ENCODE results near the gene LRR1. TPM values are rescaled to one million over a fixed set of nuclear protein-coding genes. Genes with fewer than 3 reads are reported as not detected.
A peak's percentile ranks its signal among the peaks of the same experiment; 100 is the strongest.
"Not testable (repeated sequence)": the region's sequence is repeated elsewhere in the genome, so short reads cannot be mapped to it uniquely, and the experiment has no call there.

Gene LRR1
- total RNA-seq, 4 donors from 2014 or later: 4.6 to 15.3 (median 8.0) TPM

DNA sequence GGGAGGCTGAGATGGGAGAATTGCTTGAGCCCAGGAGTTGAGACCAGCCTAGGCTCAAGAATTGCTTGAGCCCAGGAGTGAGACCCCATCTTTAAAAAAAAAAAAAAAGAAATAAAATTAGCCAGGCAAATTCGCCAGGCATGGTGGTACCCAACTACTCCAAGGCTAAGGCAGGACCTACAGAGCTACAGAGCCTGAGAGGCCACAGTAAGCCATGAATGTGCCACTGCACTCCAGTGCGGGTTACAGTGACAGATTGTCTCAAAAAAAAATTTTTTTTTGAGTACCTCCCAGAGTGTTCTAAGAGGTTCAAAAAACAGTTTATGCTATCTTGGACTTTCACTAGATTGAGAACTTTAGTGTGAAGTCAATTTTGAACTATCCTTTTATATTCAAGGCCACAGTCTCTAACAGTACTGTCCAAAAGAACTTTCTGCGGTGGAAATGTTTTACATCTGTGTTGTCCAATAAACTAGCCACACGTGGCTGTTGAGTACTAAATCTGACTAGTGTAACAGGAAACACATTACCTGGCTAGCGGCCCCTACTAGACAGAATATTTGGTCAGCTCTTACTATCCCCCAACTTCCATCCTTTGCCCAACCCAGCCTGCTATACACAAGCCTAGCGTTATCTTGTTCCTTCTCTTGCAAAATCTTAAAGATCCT lies 19.2 kb downstream of the LRR1 start:
- peaks cover 0 to 25% (median 8%) of the 10 kb centered on the region in 3 donors for H3K36me3 ChIP-seq
- 85 to 93% methylated on average over 6 of the region's 6 CpGs for WGBS, 2 donors
- H3K27ac ChIP-seq: no peak overlapping the region
- TF ChIP-seq, protein P1, sequence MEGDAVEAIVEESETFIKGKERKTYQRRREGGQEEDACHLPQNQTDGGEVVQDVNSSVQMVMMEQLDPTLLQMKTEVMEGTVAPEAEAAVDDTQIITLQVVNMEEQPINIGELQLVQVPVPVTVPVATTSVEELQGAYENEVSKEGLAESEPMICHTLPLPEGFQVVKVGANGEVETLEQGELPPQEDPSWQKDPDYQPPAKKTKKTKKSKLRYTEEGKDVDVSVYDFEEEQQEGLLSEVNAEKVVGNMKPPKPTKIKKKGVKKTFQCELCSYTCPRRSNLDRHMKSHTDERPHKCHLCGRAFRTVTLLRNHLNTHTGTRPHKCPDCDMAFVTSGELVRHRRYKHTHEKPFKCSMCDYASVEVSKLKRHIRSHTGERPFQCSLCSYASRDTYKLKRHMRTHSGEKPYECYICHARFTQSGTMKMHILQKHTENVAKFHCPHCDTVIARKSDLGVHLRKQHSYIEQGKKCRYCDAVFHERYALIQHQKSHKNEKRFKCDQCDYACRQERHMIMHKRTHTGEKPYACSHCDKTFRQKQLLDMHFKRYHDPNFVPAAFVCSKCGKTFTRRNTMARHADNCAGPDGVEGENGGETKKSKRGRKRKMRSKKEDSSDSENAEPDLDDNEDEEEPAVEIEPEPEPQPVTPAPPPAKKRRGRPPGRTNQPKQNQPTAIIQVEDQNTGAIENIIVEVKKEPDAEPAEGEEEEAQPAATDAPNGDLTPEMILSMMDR (IDR thresholded peaks at IDR 0.05): no peak
- H3K4me1 ChIP-seq: peaks cover 0 to 41% (median 21%) of the 10 kb centered on the region in 4 donors
- H3K27me3 ChIP-seq: no peaks in the 10 kb centered on the region
- no peaks in the 10 kb centered on the region for H3K9me3 ChIP-seq
- no peak overlapping the region for H3K4me3 ChIP-seq
- no peak for DNase-seq (ENCODE audit: low spot score in 2 of 2)

DNA sequence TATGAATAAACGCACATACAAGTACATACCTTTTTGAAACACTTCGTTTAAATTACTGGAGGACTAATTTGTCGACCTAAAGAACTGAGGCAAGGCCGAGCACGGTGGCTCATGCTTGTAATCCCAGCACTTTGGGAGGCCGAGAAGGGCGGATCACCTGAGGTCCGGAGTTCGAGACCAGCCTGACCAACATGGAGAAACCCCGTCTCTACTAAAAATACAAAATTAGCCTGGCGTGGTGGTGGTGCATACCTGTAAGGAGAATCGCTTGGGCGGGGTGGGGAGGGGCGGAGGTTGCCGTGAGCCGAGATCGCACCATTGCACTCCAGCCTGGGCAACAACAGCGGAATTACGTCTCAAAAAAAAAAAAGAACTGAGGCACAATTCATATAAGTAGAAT lies 20.5 kb downstream of the LRR1 start:
- not testable (repeated sequence) for H3K27me3 ChIP-seq; DNase-seq (ENCODE audit: low spot score in 2 of 2); H3K9me3 ChIP-seq
- peak overlapping the region; percentile 61 to 98 (median 88) for H3K4me3 ChIP-seq
- H3K36me3 ChIP-seq: peaks cover 0 to 25% (median 8%) of the 10 kb centered on the region in 3 donors
- WGBS, 2 donors: 69 to 73% methylated on average over 19 of the region's 19 CpGs
- peak overlapping the region in 2 of 4 donors; percentile 95 to 96 for H3K27ac ChIP-seq
- peaks cover 0 to 54% (median 29%) of the 10 kb centered on the region in 4 donors for H3K4me1 ChIP-seq

DNA sequence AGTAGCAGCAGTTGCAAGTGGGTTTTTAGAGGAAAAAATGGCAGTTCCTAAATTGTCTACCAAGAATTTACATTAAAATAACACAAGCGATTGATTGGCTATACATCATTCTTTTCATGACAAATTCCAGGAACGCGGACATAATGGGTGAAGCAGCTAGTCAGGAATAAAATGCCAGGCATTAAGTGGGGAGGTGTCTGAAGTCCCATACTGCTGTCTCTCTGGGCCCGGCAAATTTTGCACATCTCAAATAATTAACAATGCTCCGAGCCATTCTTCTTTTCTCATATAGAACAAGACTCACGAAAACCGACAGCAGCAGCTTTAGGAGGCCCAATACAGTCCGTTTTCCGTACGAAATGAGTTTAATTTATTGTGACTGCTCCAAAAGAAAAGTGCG lies 21.0 kb downstream of the LRR1 start:
- no peak for DNase-seq (ENCODE audit: low spot score in 2 of 2)
- WGBS, 2 donors: 1% methylated on average over 11 of the region's 11 CpGs
- TF ChIP-seq POLR2A (IDR thresholded peaks at IDR 0.05) (no peak), EP300 (IDR thresholded peaks at IDR 0.05) (no peak)
- TF ChIP-seq, protein P1 (IDR thresholded peaks at IDR 0.05): no peak
- Histone ChIP-seq H3K27ac (peak overlapping the region; percentile 65 to 96 (median 95)), H3K9me3 (no peaks in the 10 kb centered on the region), H3K36me3 (peaks cover 0 to 25% (median 8%) of the 10 kb centered on the region in 3 donors), H3K4me3 (peak overlapping the region; percentile 61 to 98 (median 88)), H3K4me1 (peaks cover 0 to 59% (median 29%) of the 10 kb centered on the region in 4 donors), H3K27me3 (no peaks in the 10 kb centered on the region)

DNA sequence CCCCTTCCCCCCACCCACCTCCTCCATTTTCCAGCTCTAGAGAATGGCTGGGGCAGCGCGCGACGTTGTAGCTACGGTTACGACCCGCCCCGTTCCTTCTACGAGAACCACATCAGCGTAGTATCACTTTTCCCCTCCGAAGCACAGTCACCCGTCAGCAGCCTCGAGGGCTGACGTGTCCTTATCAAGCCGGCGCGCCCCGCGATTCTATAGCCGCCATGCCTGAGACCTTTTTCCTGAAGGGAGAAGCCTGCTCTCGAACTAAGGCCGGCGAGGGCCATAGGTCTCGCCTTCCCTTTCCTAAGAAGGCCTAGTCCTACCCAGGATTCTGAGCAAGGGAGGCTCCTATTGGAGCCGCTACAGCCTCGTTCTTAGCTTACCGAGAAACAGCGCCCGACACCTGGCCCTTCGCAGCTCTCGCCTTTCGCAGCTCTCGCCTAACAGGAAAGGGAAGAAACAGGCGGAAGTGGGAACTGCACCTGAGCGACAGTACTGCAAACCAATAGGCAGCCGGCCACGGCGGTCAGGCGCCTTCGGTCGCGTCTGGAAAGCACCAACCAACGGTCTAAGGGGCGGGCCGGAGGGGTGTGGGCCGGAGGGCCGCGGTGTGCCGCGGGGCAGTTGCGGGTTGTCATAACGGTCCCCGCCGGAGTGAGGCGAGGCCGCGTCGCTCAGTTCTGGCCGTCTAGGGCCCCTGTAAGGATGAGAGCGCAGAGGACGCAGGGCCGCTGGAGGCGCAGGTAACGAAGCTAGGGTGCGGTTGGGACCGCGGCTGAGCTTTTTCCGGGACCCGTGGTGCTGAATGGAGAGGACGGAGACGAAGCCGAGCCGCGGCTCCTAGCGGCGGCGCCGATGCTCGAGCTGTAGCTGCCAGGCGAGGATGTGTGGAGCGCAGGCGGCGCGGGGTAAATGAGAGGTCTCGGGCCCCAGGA lies 21.7 kb downstream of the LRR1 start, which contains the start of the genes MGAT2 and RPL36AL:
TSS of gene MGAT2 (plus strand) at position 618 of the 932 bp plus-strand sequence. CDS start 470 bp downstream, outside the sequence.
TSS of gene RPL36AL (minus strand) at position 445 of the 932 bp plus-strand sequence. CDS start 1,522 bp downstream, outside the sequence.
- peaks cover 0 to 25% (median 8%) of the 10 kb centered on the region in 3 donors for H3K36me3 ChIP-seq
- peak; percentile 68 to 98 for TF ChIP-seq POLR2A (IDR thresholded peaks at IDR 0.05)
- TF ChIP-seq EP300 (IDR thresholded peaks at IDR 0.05): peak; percentile 67 to 99
- TF ChIP-seq, protein P1 (IDR thresholded peaks at IDR 0.05): peak in 3 of 5 experiments; percentile 18 to 80 (median 79)
- no peaks in the 10 kb centered on the region for H3K27me3 ChIP-seq
- H3K27ac ChIP-seq: peak within 1 kb of the TSS; percentile 65 to 96 (median 95)
- no peaks in the 10 kb centered on the region for H3K9me3 ChIP-seq
- 1 to 2% methylated on average over 72 to 74 of the region's 85 CpGs for WGBS, 2 donors
- DNase-seq (ENCODE audit: low spot score in 2 of 2): peak; percentile 93 to 94
- peak within 1 kb of the TSS; percentile 61 to 98 (median 88) for H3K4me3 ChIP-seq
- peaks cover 0 to 59% (median 29%) of the 10 kb centered on the region in 4 donors for H3K4me1 ChIP-seq

DNA sequence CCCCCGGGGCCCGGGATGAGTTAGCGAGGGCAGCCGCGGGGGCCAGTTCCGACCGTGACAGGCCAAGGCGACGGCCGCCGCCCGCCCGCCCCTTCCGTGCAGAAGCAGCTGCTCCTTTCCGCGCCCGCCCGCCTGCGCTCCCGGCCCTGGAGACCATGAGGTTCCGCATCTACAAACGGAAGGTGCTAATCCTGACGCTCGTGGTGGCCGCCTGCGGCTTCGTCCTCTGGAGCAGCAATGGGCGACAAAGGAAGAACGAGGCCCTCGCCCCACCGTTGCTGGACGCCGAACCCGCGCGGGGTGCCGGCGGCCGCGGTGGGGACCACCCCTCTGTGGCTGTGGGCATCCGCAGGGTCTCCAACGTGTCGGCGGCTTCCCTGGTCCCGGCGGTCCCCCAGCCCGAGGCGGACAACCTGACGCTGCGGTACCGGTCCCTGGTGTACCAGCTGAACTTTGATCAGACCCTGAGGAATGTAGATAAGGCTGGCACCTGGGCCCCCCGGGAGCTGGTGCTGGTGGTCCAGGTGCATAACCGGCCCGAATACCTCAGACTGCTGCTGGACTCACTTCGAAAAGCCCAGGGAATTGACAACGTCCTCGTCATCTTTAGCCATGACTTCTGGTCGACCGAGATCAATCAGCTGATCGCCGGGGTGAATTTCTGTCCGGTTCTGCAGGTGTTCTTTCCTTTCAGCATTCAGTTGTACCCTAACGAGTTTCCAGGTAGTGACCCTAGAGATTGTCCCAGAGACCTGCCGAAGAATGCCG lies 22.6 kb downstream of the LRR1 start:
- DNase-seq (ENCODE audit: low spot score in 2 of 2): peak; percentile 34 to 37
- H3K4me1 ChIP-seq: peaks cover 0 to 59% (median 29%) of the 10 kb centered on the region in 4 donors
- no peaks in the 10 kb centered on the region for H3K27me3 ChIP-seq
- H3K27ac ChIP-seq: peak overlapping the region; percentile 65 to 96 (median 95)
- 6 to 9% methylated on average over 9 to 23 of the region's 65 CpGs for WGBS, 2 donors
- TF ChIP-seq, protein P1 (IDR thresholded peaks at IDR 0.05): no peak
- TF ChIP-seq POLR2A (IDR thresholded peaks at IDR 0.05) (no peak), EP300 (IDR thresholded peaks at IDR 0.05) (no peak)
- H3K9me3 ChIP-seq: no peaks in the 10 kb centered on the region
- peak overlapping the region; percentile 61 to 98 (median 88) for H3K4me3 ChIP-seq
- peaks cover 0 to 25% (median 8%) of the 10 kb centered on the region in 3 donors for H3K36me3 ChIP-seq
